WTC11 (cell line): ENCODE results near the gene PLK4. TPM values are rescaled to one million over a fixed set of nuclear protein-coding genes. Genes with fewer than 3 reads are reported as not detected.

Experiments
- ATAC-seq: fragments of 200-7000 bp; cut with Tn5 transposase; 2 replicates; pipeline ENCODE4 v1.10.0; 2021; ENCODE audit warnings: mild to moderate bottlenecking, moderate library complexity
- CTCF ChIA-PET: fragments of 300-600 bp; sonication (Branson Sonifier 250); formaldehyde crosslinking; loops from one replicate; lab custom pipeline; 2021; ENCODE audit warnings: antibody characterized with exemption; lab: Charles Lee
- POLR2A ChIA-PET: fragments of 350-600 bp; sonication (Branson Sonifier 250); formaldehyde crosslinking; loops from one replicate; lab custom pipeline; 2021; ENCODE audit warnings: antibody characterized with exemption; lab: Charles Lee
- DNase-seq: peaks from one replicate; pipeline ENCODE4 v3.0.0; 2021; ENCODE audit warnings: low spot score
- H3K27ac Mint-ChIP-seq: 2 replicates; pipeline ENCODE4 v1.8.0; 2021; ENCODE audit warnings: mixed read lengths
- H3K27me3 Mint-ChIP-seq: 2 replicates; pipeline ENCODE4 v1.8.0; 2021; ENCODE audit warnings: low read depth, mild to moderate bottlenecking, moderate library complexity, mixed read lengths
- H3K36me3 Mint-ChIP-seq: 2 replicates; pipeline ENCODE4 v1.8.0; 2021; ENCODE audit warnings: mixed read lengths
- H3K4me1 Mint-ChIP-seq: 2 replicates; pipeline ENCODE4 v1.8.0; 2022; ENCODE audit warnings: mixed read lengths
- H3K4me3 Mint-ChIP-seq: 2 replicates; pipeline ENCODE4 v1.8.0; 2021; ENCODE audit warnings: mild to moderate bottlenecking, moderate library complexity, mixed read lengths
- H3K9me3 Mint-ChIP-seq: 2 replicates; pipeline ENCODE4 v1.8.0; 2021; ENCODE audit warnings: mixed read lengths
- CBFB ChIP-seq: sonication (generic); formaldehyde crosslinking; IDR thresholded peaks from 2 replicates; pipeline ENCODE4 v1.8.1; 2022; ENCODE audit warnings: mild to moderate bottlenecking, low read depth, missing genetic modification reagents
- E2F1 ChIP-seq: sonication (generic); formaldehyde crosslinking; IDR thresholded peaks from 2 replicates; pipeline ENCODE4 v1.8.0; 2022; ENCODE audit warnings: mild to moderate bottlenecking, missing genetic modification reagents
- ELF4 ChIP-seq: sonication (generic); formaldehyde crosslinking; IDR thresholded peaks from 2 replicates; pipeline ENCODE4 v1.8.1; 2022; ENCODE audit warnings: low read depth, mild to moderate bottlenecking, moderate library complexity, missing genetic modification reagents
- FOXJ3 ChIP-seq: sonication (generic); formaldehyde crosslinking; IDR thresholded peaks from 2 replicates; pipeline ENCODE4 v1.9.0; 2021; ENCODE audit warnings: missing genetic modification reagents, mild to moderate bottlenecking, borderline replicate concordance
- GABPB1 ChIP-seq: sonication (generic); formaldehyde crosslinking; IDR thresholded peaks from 2 replicates; pipeline ENCODE4 v1.8.1; 2023; ENCODE audit warnings: mild to moderate bottlenecking, missing genetic modification reagents
- GTF2I ChIP-seq: fragments of 250-450 bp; sonication (Bioruptor Pico); conservative IDR thresholded peaks from 2 replicates; pipeline ENCODE4 v1.4.0; 2021; ENCODE audit warnings: mild to moderate bottlenecking
- HMGA2 ChIP-seq: fragments of 250-450 bp; sonication (Bioruptor Pico); IDR thresholded peaks from 2 replicates; pipeline ENCODE4 v1.4.0; 2021; ENCODE audit warnings: mild to moderate bottlenecking, moderate library complexity
- KAT7 ChIP-seq: sonication (generic); formaldehyde crosslinking; IDR thresholded peaks from 2 replicates; pipeline ENCODE4 v1.8.1; 2023; ENCODE audit warnings: missing genetic modification reagents, mild to moderate bottlenecking, borderline replicate concordance
- MLX ChIP-seq: sonication (generic); formaldehyde crosslinking; IDR thresholded peaks from 2 replicates; pipeline ENCODE4 v1.8.1; 2023; ENCODE audit warnings: mild to moderate bottlenecking, missing genetic modification reagents, moderate library complexity
- MYBL2 ChIP-seq: sonication (generic); formaldehyde crosslinking; IDR thresholded peaks from 2 replicates; pipeline ENCODE4 v1.8.1; 2023; ENCODE audit warnings: mild to moderate bottlenecking, moderate library complexity, missing genetic modification reagents
- RELA ChIP-seq: sonication (generic); formaldehyde crosslinking; IDR thresholded peaks from 2 replicates; pipeline ENCODE4 v1.8.1; 2022; ENCODE audit warnings: missing genetic modification reagents, mild to moderate bottlenecking, borderline replicate concordance
- SMAD4 ChIP-seq: sonication (generic); formaldehyde crosslinking; IDR thresholded peaks from 2 replicates; pipeline ENCODE4 v1.8.0; 2022; ENCODE audit warnings: mild to moderate bottlenecking, missing genetic modification reagents
- TP53 ChIP-seq: sonication (generic); formaldehyde crosslinking; IDR thresholded peaks from 2 replicates; pipeline ENCODE4 v1.8.1; 2023; ENCODE audit warnings: mild to moderate bottlenecking, missing genetic modification reagents
- ZNF121 ChIP-seq: sonication (generic); formaldehyde crosslinking; IDR thresholded peaks from 2 replicates; pipeline ENCODE4 v1.8.0; 2023; ENCODE audit warnings: missing genetic modification reagents
- ZNF219 ChIP-seq: sonication (generic); formaldehyde crosslinking; IDR thresholded peaks from 2 replicates; pipeline ENCODE4 v1.8.0; 2023; ENCODE audit warnings: missing genetic modification reagents, mild to moderate bottlenecking, borderline replicate concordance
- ZNF317 ChIP-seq: sonication (generic); formaldehyde crosslinking; IDR thresholded peaks from 2 replicates; pipeline ENCODE4 v1.8.1; 2023; ENCODE audit warnings: low read depth, mild to moderate bottlenecking, moderate library complexity, missing genetic modification reagents, borderline replicate concordance
- ZNF671 ChIP-seq: fragments of 250-450 bp; sonication (Bioruptor Pico); IDR thresholded peaks from 2 replicates; pipeline ENCODE4 v1.8.0; 2021; ENCODE audit warnings: mild to moderate bottlenecking
- total RNA-seq: library from RNA; stranded (reverse); gene quantifications from 3 replicates; pipeline ENCODE4 v1.2.3, GENCODE V29; 2021
- TF ChIP-seq, protein P1 (sequence below): sonication (generic); formaldehyde crosslinking; IDR thresholded peaks from 2 replicates; pipeline ENCODE4 v1.8.1; 2022; ENCODE audit warnings: missing genetic modification reagents, borderline replicate concordance
- TF ChIP-seq, protein P2 (sequence below): sonication (generic); formaldehyde crosslinking; IDR thresholded peaks from 2 replicates; pipeline ENCODE4 v1.8.1; 2023; ENCODE audit warnings: mild to moderate bottlenecking, missing genetic modification reagents, moderate library complexity
- TF ChIP-seq, protein P3 (sequence below): sonication (generic); formaldehyde crosslinking; IDR thresholded peaks from 2 replicates; pipeline ENCODE4 v1.8.0; 2022; ENCODE audit warnings: mild to moderate bottlenecking, missing genetic modification reagents

The PLK4 gene
- total RNA-seq, 1 experiment from 2014 or later: 37.8 TPM

- TF ChIP-seq, protein P1, sequence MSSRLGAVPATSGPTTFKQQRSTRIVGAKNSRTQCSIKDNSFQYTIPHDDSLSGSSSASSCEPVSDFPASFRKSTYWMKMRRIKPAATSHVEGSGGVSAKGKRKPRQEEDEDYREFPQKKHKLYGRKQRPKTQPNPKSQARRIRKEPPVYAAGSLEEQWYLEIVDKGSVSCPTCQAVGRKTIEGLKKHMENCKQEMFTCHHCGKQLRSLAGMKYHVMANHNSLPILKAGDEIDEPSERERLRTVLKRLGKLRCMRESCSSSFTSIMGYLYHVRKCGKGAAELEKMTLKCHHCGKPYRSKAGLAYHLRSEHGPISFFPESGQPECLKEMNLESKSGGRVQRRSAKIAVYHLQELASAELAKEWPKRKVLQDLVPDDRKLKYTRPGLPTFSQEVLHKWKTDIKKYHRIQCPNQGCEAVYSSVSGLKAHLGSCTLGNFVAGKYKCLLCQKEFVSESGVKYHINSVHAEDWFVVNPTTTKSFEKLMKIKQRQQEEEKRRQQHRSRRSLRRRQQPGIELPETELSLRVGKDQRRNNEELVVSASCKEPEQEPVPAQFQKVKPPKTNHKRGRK (CRISPR knock-in tag): no peak
- TF ChIP-seq MLX (CRISPR knock-in tag) (no peak), KAT7 (CRISPR knock-in tag) (no peak), E2F1 (CRISPR knock-in tag) (no peak), SMAD4 (CRISPR knock-in tag) (no peak), TP53 (CRISPR knock-in tag) (no peak), GTF2I (CRISPR knock-in tag) (no peak), CBFB (CRISPR knock-in tag) (no peak), ZNF121 (CRISPR knock-in tag) (no peak)
Measured at GRCh38 chr4:127888559-127888958, 7.9 kb downstream of the PLK4 start (continued).

DNA sequence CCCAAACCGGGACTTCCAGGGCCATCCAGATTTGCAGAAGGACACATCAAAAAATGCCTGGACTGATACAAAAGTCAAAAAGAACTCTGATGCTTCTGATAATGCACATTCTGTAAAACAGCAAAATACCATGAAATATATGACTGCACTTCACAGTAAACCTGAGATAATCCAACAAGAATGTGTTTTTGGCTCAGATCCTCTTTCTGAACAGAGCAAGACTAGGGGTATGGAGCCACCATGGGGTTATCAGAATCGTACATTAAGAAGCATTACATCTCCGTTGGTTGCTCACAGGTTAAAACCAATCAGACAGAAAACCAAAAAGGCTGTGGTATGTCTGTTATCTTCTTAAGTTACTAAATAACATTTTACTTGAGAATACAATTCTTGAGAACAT is 9.2 kb downstream of the PLK4 start:
- Mint-ChIP-seq H3K36me3 (peaks cover 65% of the 10 kb centered on the region), H3K27me3 (no peaks in the 10 kb centered on the region), H3K4me3 (no peak overlapping the region), H3K9me3 (no peaks in the 10 kb centered on the region), H3K27ac (no peak overlapping the region), H3K4me1 (no peaks in the 10 kb centered on the region)
- DNase-seq: no peak
- CTCF ChIA-PET: interaction anchor here (1.0 to 1.9 kb wide), 2 partner anchors 75 to 161 kb away, joined by 3 to 4 read pairs; partner anchors contain the start of genes ABHD18 and MFSD8
- POLR2A ChIA-PET: no interaction called here
- no peak for ATAC-seq
- TF ChIP-seq FOXJ3 (CRISPR knock-in tag) (no peak), MYBL2 (no peak)

GRCh38 chr4:127896069-127896468 is 15.4 kb downstream of the PLK4 start:
- ATAC-seq (no peak), DNase-seq (no peak)
- CTCF ChIA-PET: no interaction called here
- Mint-ChIP-seq H3K4me3 (no peak overlapping the region), H3K9me3 (no peaks in the 10 kb centered on the region; the same call in 1 of the 2 replicates), H3K27ac (no peak overlapping the region), H3K4me1 (no peaks in the 10 kb centered on the region), H3K27me3 (no peaks in the 10 kb centered on the region; the same call in 1 of the 2 replicates), H3K36me3 (peaks cover 63% of the 10 kb centered on the region)
- TF ChIP-seq MLX (CRISPR knock-in tag): no peak
- POLR2A ChIA-PET: no interaction called here

GRCh38 chr4:127896528-127896927 is 15.8 kb downstream of the PLK4 start:
- ATAC-seq (no peak), DNase-seq (no peak)
- Mint-ChIP-seq H3K27ac (no peak overlapping the region), H3K4me3 (no peak overlapping the region), H3K36me3 (peaks cover 63% of the 10 kb centered on the region), H3K9me3 (no peaks in the 10 kb centered on the region; the same call in 1 of the 2 replicates), H3K27me3 (no peaks in the 10 kb centered on the region; the same call in 1 of the 2 replicates), H3K4me1 (no peaks in the 10 kb centered on the region)
- no peak for TF ChIP-seq ZNF671 (CRISPR knock-in tag)
- TF ChIP-seq ELF4 (CRISPR knock-in tag): no peak
- no peak for TF ChIP-seq ZNF121 (CRISPR knock-in tag)
- no peak for TF ChIP-seq ZNF219 (CRISPR knock-in tag)
- no peak for TF ChIP-seq GABPB1
- TF ChIP-seq RELA (CRISPR knock-in tag): no peak
- TF ChIP-seq, protein P2, sequence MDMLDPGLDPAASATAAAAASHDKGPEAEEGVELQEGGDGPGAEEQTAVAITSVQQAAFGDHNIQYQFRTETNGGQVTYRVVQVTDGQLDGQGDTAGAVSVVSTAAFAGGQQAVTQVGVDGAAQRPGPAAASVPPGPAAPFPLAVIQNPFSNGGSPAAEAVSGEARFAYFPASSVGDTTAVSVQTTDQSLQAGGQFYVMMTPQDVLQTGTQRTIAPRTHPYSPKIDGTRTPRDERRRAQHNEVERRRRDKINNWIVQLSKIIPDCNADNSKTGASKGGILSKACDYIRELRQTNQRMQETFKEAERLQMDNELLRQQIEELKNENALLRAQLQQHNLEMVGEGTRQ (CRISPR knock-in tag): no peak
- no peak for TF ChIP-seq HMGA2 (CRISPR knock-in tag)
- TF ChIP-seq, protein P3, sequence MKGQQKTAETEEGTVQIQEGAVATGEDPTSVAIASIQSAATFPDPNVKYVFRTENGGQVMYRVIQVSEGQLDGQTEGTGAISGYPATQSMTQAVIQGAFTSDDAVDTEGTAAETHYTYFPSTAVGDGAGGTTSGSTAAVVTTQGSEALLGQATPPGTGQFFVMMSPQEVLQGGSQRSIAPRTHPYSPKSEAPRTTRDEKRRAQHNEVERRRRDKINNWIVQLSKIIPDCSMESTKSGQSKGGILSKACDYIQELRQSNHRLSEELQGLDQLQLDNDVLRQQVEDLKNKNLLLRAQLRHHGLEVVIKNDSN (CRISPR knock-in tag): no peak
- TF ChIP-seq ZNF317 (CRISPR knock-in tag): no peak
- ChIA-PET CTCF (no interaction called here), POLR2A (no interaction called here)
